Suppressor macrophage (primary cell): Measurements from ENCODE around the gene NXPH3.

Experiments
- DNase-seq, 4 experiments: peaks; one replicate each; pipeline ENCODE4 v3.0.0-alpha.2; 2020 to 2022

Gene NXPH3

GRCh38 chr17:49630113-49630900 is 54.6 kb downstream of the NXPH3 start:
- DNase-seq: no peak

- DNase-seq: no peak
Observed at GRCh38 chr17:49631496-49631895, 55.8 kb downstream of the NXPH3 start.
